ENCODE results near the gene MEPE. TPM values are rescaled to one million over a fixed set of nuclear protein-coding genes. Genes with fewer than 3 reads are reported as not detected.

MEPE gene, protein sequence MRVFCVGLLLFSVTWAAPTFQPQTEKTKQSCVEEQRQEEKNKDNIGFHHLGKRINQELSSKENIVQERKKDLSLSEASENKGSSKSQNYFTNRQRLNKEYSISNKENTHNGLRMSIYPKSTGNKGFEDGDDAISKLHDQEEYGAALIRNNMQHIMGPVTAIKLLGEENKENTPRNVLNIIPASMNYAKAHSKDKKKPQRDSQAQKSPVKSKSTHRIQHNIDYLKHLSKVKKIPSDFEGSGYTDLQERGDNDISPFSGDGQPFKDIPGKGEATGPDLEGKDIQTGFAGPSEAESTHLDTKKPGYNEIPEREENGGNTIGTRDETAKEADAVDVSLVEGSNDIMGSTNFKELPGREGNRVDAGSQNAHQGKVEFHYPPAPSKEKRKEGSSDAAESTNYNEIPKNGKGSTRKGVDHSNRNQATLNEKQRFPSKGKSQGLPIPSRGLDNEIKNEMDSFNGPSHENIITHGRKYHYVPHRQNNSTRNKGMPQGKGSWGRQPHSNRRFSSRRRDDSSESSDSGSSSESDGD
- not detected for polyA plus RNA-seq

- 69 to 96% (median 96%) methylated on average over 2 of the region's 2 CpGs for WGBS, 3 donors
- no peak within 1 kb of the TSS for H3K27ac ChIP-seq (ENCODE audit: low read depth, low read length)
These were observed at the start of gene MEPE for GRCh38 chr4:87832669-87833068. Gene MEPE, plus strand, starts transcription at chr4:87832969. Its CDS starts 1,746 bp downstream, at chr4:87834715.

- WGBS, 3 donors = 81 to 86% (median 84%) methylated on average over 2 of the region's 2 CpGs
- no peak overlapping the region for H3K27ac ChIP-seq (ENCODE audit: low read depth, low read length)
These were observed 49.0 kb upstream of the MEPE start for GRCh38 chr4:87783781-87784180.

GRCh38 chr4:87785731-87786509, 46.8 kb upstream of the MEPE start:
- no peak overlapping the region for H3K27ac ChIP-seq (ENCODE audit: low read depth, low read length)
- WGBS, 3 donors = 85 to 90% (median 88%) methylated on average over 15 of the region's 15 CpGs

DNA sequence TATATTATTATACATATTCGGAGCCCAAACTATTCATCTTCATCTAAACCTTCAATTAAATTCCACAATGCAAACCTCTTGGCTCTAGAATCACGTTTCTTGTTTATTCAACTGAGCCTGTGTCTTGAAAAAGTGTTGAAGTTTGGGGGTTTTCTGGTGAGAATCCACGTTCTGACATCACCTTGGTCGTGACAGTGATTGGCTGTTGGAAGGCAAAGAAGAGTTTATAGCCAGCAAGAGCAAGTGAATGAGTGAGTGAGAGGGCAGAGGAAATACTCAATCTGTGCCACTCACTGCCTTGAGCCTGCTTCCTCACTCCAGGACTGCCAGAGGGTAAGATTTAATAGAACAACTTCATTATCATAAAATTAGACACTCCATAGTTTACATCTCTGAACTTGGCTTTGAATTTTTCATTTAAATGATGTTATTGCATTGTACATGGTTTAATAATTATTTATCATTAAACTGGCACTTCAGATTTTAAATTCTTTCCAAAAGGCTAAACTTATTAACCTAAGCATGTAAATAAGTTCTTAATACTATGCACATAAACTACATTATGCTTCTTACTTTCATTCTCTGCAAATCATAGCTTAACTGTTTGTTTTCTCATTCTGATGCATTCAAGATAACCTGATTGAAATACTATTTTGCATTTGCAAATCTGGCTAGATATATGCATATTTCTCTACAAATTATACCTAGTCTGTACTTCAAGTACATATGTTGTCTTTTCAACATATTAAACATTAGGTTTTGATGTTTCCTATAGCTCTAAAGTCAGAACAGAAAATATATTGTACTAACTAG, 33.3 kb upstream of the MEPE start, which contains the start of gene IBSP:
TSS of gene IBSP (plus strand) at position 254 of the 813 bp plus-strand sequence. CDS start 2,808 bp downstream, outside the sequence.
- 54 to 64% (median 56%) methylated on average over 4 of the region's 4 CpGs for WGBS, 3 donors
- H3K27ac ChIP-seq (ENCODE audit: low read depth, low read length) = no peak within 1 kb of the TSS

- H3K27ac ChIP-seq (ENCODE audit: low read depth, low read length) = no peak overlapping the region
These were observed 29.9 kb upstream of the MEPE start for GRCh38 chr4:87802858-87803257.

- WGBS, 3 donors = 78 to 82% (median 81%) methylated on average over 2 of the region's 2 CpGs
- no peak overlapping the region for H3K27ac ChIP-seq (ENCODE audit: low read depth, low read length)
These were observed 29.3 kb upstream of the MEPE start for GRCh38 chr4:87803421-87803820.

DNA sequence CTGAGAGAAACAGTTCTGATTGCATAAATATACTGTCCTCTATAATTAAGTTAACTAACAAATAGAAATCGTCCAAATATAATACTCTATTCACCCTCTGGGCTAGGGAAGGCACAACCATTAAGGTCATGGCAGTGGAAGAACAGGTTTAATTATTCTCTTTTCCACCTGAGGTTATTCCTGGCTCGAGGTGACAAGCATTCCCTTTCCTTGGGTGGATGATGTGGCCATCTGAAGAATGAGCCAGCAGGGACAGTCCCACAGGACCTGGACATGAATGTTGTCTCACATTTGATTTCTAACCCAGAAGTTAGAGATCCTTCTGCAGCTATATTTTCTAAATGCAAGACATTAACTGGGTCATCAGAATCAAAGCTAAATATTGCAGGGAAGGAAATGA, 27.9 kb upstream of the MEPE start:
- WGBS, 3 donors = 29 to 64% (median 56%) methylated on average over 2 of the region's 2 CpGs
- H3K27ac ChIP-seq (ENCODE audit: low read depth, low read length) = no peak overlapping the region

DNA sequence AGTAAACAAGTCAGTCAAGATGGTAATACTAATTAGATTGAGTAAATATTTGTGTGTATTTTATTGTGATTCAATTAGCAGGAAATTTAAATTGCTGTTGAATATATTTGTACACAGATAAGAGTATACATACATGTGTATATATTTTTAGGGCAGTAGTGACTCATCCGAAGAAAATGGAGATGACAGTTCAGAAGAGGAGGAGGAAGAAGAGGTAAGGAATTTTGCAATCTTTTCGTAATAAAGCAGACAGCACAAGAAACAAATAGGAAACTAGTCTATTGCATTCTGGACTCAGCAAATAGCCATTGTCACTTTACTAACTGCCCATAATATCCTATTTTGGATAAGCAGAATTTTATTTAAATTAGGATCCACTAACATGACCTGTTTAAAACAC, 26.8 kb upstream of the MEPE start:
- H3K27ac ChIP-seq (ENCODE audit: low read depth, low read length) = no peak overlapping the region
- WGBS, 3 donors = 39 to 58% (median 54%) methylated on average over 2 of the region's 2 CpGs

GRCh38 chr4:87806520-87806919, 26.2 kb upstream of the MEPE start:
- 86 to 95% (median 90%) methylated on average over 3 of the region's 3 CpGs for WGBS, 3 donors
- no peak overlapping the region for H3K27ac ChIP-seq (ENCODE audit: low read depth, low read length)

- H3K27ac ChIP-seq (ENCODE audit: low read depth, low read length) = no peak overlapping the region
- WGBS, 3 donors = 48 to 67% (median 49%) methylated on average over 3 of the region's 3 CpGs
These were observed 25.4 kb upstream of the MEPE start for GRCh38 chr4:87807402-87807801.

DNA sequence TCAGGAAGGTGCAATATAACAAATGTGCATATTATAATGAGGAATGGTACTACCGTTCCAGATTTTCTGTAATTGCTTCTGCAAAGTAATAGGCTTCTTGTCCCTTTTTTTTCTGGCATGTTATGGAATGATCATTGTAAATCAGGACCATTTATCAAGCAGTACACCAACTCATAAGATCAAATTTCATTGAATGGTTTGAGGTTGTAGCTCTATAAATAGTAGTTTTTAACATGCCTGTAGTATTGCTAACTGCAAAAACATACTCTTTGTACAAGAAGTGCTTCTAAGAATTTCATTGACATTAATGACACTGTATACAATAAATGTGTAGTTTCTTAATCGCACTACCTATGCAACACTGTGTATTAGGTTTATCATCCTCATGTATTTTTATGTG, 20.8 kb upstream of the MEPE start:
- no peak overlapping the region for H3K27ac ChIP-seq (ENCODE audit: low read depth, low read length)
- WGBS, 3 donors = 87 to 97% (median 89%) methylated on average over 2 of the region's 2 CpGs

DNA sequence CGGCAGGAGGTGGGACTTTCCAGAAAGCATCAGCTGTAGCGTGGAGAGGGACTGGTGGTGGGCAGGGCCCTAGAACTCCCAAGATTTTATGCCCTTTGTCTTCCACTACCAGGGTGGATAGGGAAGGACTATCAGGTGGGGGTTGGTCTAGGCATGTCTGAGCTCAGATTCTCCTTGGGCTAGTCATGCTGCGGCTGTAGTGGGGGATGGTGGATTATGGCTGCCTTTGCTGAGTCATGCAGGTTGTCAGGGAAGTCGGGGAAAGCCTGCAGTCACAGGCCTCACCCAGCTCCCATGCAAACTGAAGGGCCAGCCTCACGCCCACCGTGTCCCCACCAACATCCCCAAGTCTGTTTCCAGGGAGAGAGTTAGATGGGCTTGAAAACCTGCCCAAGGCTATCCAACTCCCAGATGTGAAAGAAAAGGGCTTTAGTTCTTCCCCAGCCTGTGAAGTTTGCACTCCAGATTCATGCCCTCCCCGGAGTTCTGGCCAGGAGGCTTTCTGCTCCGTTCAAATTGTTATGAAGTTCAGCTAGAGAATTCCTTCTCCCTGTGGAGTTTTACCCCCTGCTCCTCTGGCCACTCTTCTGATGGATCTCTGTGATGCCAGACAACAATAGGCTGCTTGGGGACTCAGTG, 13.4 kb upstream of the MEPE start:
- 78 to 84% (median 81%) methylated on average over 7 to 8 of the region's 8 CpGs for WGBS, 3 donors
- H3K27ac ChIP-seq (ENCODE audit: low read depth, low read length) = no peak overlapping the region

- H3K27ac ChIP-seq (ENCODE audit: low read depth, low read length) = no peak overlapping the region
- 57 to 81% (median 75%) methylated on average over 4 of the region's 4 CpGs for WGBS, 3 donors
These were observed 9.6 kb upstream of the MEPE start for GRCh38 chr4:87823200-87823599.

DNA sequence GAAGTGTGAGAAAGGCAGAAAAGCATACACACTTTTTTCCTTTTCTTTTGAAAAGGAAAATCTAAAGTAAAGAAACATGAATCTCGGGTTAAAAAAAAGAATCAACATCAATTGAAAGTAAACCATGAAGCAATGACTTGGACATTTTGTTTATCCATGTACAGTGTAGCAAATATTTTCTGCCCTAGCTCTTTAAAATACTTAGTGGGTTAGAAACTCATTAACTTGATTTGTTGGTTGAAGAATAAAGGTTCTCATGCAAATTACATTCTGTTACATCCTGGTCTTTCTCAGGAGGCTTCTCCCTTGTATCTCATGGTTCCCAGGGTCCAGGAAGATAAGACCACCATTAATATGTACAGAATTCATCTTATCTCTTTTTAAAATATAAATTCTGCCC, 9.0 kb upstream of the MEPE start:
- 42 to 90% (median 70%) methylated on average over 1 of the region's 1 CpG for WGBS, 3 donors
- H3K27ac ChIP-seq (ENCODE audit: low read depth, low read length) = no peak overlapping the region

- 71 to 90% (median 82%) methylated on average over 1 of the region's 1 CpG for WGBS, 3 donors
- no peak overlapping the region for H3K27ac ChIP-seq (ENCODE audit: low read depth, low read length)
These were observed 8.4 kb upstream of the MEPE start for GRCh38 chr4:87824352-87824751.

DNA sequence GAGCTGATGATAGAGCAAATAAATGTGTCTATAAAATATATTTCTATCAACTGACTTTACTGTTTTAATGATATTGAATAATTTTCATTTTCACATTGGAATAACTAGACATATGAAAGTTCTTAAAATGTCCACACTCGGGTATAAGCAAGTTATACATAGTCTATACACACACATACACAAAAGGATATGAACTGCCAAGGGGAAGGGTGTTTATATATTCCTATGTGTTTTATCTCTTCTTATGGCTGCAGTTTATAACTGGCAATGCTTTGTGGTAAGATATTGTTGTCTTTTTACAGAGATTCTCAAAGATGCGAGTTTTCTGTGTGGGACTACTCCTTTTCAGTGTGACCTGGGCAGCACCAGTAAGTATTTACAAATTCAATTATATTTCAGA, 1.6 kb downstream of the MEPE start:
- no peak overlapping the region for H3K27ac ChIP-seq (ENCODE audit: low read depth, low read length)
- WGBS, 3 donors = 78 to 91% (median 87%) methylated on average over 2 of the region's 2 CpGs

- H3K27ac ChIP-seq (ENCODE audit: low read depth, low read length) = no peak overlapping the region
- 86 to 92% (median 86%) methylated on average over 2 of the region's 2 CpGs for WGBS, 3 donors
These were observed 2.4 kb downstream of the MEPE start for GRCh38 chr4:87835197-87835596.

DNA sequence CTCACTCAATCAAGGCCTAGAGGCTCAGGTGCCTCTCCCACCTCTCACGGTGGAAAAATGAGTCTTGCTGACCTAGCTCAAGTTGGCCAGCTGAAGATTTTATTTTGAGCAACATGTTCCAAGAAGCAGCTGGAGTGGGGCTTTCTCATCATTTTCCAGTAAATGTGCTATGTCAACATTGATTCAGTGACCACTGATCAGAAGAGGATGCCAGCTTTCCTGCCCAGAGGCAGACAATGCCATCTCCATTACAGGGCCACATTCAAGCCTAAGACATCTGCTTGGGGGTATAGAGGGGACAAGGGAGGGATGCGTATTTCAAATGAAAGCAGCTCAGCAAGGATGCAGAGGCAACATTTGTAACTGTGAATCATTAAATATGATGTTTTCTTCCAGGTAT, 3.0 kb downstream of the MEPE start:
- 83 to 88% (median 85%) methylated on average over 2 of the region's 2 CpGs for WGBS, 3 donors

More for the DNA sequence above, 3.0 kb downstream of the MEPE start:
- H3K27ac ChIP-seq (ENCODE audit: low read depth, low read length) = no peak overlapping the region

All from adipose tissue (tissue), 3 donors.